Superior temporal gyrus (tissue), 1 donor: ENCODE measurements around the gene CPB2.

ENCODE experiments used
- DNase-seq: peaks from one replicate; pipeline ENCODE4 v3.0.0-alpha.2; 2016; ENCODE audit errors: extremely low spot score

CPB2 gene

GRCh38 chr13:46127358-46128023, 22.7 kb upstream of the CPB2 start:
- DNase-seq = no peak

GRCh38 chr13:46126552-46127357, 21.9 kb upstream of the CPB2 start:
- peak; percentile 98 for DNase-seq

GRCh38 chr13:46126056-46126455, 21.2 kb upstream of the CPB2 start:
- DNase-seq = no peak

- no peak for DNase-seq
These were observed 20.4 kb upstream of the CPB2 start for GRCh38 chr13:46124967-46125933.

GRCh38 chr13:46124531-46124966, 19.7 kb upstream of the CPB2 start:
- no peak for DNase-seq

GRCh38 chr13:46122304-46122703, 17.5 kb upstream of the CPB2 start:
- peak; percentile 37 for DNase-seq

- DNase-seq = peak; percentile 46
These were observed 16.8 kb upstream of the CPB2 start for GRCh38 chr13:46121597-46122163.

GRCh38 chr13:46121033-46121432, 16.2 kb upstream of the CPB2 start:
- DNase-seq = no peak

- DNase-seq = no peak
These were observed 15.2 kb upstream of the CPB2 start for GRCh38 chr13:46119883-46120614.

GRCh38 chr13:46116653-46117502, 12.0 kb upstream of the CPB2 start:
- DNase-seq = no peak

- no peak for DNase-seq
These were observed 9.8 kb upstream of the CPB2 start for GRCh38 chr13:46114613-46115012.

GRCh38 chr13:46113596-46113995, 8.8 kb upstream of the CPB2 start:
- no peak for DNase-seq

- DNase-seq = no peak
These were observed 6.3 kb upstream of the CPB2 start for GRCh38 chr13:46111151-46111550.

- no peak for DNase-seq
These were observed 4.6 kb upstream of the CPB2 start for GRCh38 chr13:46109451-46109850.

GRCh38 chr13:46106839-46107371, 2.1 kb upstream of the CPB2 start:
- DNase-seq = no peak

GRCh38 chr13:46103037-46103436, 1.8 kb downstream of the CPB2 start:
- no peak for DNase-seq

- DNase-seq = no peak
These were observed 2.6 kb downstream of the CPB2 start for GRCh38 chr13:46102255-46102605.

- peak; percentile 72 for DNase-seq
These were observed 3.2 kb downstream of the CPB2 start for GRCh38 chr13:46101484-46102254.

GRCh38 chr13:46101002-46101401, 3.8 kb downstream of the CPB2 start:
- DNase-seq = no peak
